Measurements from ENCODE around the gene PABPN1L.

DNA sequence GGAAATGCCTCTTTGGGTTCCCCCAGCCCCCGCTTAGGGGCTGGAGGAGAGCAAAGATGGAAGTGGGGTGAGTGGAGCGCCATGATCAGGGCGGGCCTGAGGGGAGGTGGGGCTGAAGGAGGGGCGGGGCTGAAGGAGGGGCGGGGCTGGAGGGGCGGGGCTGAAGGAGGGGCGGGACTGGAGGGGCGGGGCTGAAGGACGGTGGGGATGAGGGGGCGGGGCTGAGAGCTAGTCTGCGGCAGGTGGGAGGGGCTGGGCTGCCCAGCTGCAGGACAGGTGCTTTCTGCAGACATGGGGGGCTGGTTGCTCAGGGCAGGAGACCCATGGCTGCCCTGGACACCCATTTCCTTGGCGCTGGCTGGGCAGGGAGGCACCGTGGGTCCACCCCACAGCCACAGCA, 39.1 kb upstream of the PABPN1L start:
- no peak for TF ChIP-seq EZH2phosphoT487 (IDR thresholded peaks at IDR 0.05; ENCODE audit: borderline replicate concordance, low read length)
- TF ChIP-seq, protein P1, sequence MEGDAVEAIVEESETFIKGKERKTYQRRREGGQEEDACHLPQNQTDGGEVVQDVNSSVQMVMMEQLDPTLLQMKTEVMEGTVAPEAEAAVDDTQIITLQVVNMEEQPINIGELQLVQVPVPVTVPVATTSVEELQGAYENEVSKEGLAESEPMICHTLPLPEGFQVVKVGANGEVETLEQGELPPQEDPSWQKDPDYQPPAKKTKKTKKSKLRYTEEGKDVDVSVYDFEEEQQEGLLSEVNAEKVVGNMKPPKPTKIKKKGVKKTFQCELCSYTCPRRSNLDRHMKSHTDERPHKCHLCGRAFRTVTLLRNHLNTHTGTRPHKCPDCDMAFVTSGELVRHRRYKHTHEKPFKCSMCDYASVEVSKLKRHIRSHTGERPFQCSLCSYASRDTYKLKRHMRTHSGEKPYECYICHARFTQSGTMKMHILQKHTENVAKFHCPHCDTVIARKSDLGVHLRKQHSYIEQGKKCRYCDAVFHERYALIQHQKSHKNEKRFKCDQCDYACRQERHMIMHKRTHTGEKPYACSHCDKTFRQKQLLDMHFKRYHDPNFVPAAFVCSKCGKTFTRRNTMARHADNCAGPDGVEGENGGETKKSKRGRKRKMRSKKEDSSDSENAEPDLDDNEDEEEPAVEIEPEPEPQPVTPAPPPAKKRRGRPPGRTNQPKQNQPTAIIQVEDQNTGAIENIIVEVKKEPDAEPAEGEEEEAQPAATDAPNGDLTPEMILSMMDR (IDR thresholded peaks at IDR 0.05; ENCODE audit: low read depth, low read length, poor library complexity, severe bottlenecking), result no peak

Measured in DOHH2 (cell line).